Neural cell (in vitro differentiated cells): ENCODE data around the gene CADPS2.

Source experiments
- CTCF ChIP-seq: fragments of 450-650 bp; IDR thresholded peaks from 2 replicates; pipeline ENCODE4 v1.5.1; 2014; ENCODE audit warnings: antibody characterized with exemption, mild to moderate bottlenecking, moderate library complexity; ENCODE audit not compliant: poor library complexity, severe bottlenecking
- EP300 ChIP-seq: fragments of 450-650 bp; conservative IDR thresholded peaks from 2 replicates; pipeline ENCODE4 v1.6.1; 2014; ENCODE audit warnings: antibody characterized with exemption, mild to moderate bottlenecking, moderate library complexity; ENCODE audit not compliant: poor library complexity, severe bottlenecking
- MXI1 ChIP-seq: fragments of 450-650 bp; conservative IDR thresholded peaks from 2 replicates; pipeline ENCODE4 v1.6.1; 2014; ENCODE audit warnings: antibody characterized with exemption, mild to moderate bottlenecking; ENCODE audit not compliant: poor library complexity, severe bottlenecking

GRCh38 chr7:122618585-122619189 is 267.6 kb downstream of the CADPS2 start:
- TF ChIP-seq CTCF (no peak), EP300 (no peak), MXI1 (no peak)
